Fibroblast of peridontal ligament (primary cell): ENCODE measurements around the gene NPDC1.

Experiments
- DNase-seq: peaks from one replicate; pipeline ENCODE4 v3.0.0-alpha.2; 2010; ENCODE audit errors: extremely low read depth

Gene NPDC1

GRCh38 chr9:136994180-136994887 is 51.6 kb downstream of the NPDC1 start:
- no peak for DNase-seq

GRCh38 chr9:136992819-136993369 is 53.1 kb downstream of the NPDC1 start:
- DNase-seq, result no peak

- DNase-seq, result peak; percentile 74
Observed at GRCh38 chr9:136991993-136992818, 53.8 kb downstream of the NPDC1 start, which contains the start of gene PAXX. Gene PAXX, plus strand, starts transcription at chr9:136992422. Its CDS starts 22 bp downstream, at chr9:136992444.

GRCh38 chr9:136990242-136990911 is 55.6 kb downstream of the NPDC1 start:
- no peak for DNase-seq
